HG02840 (cell line): Measurements from ENCODE around the gene OGDH.

Experiments used
- ATAC-seq: cut with Tn5 transposase; IDR thresholded peaks from one replicate; pipeline ENCODE4 v1.9.1; 2021; ENCODE audit warnings: mild to moderate bottlenecking, moderate library complexity, moderate number of reproducible peaks; ENCODE audit not compliant: unreplicated experiment, low FRiP score

The OGDH gene

GRCh38 chr7:44617225-44617890 is 10.9 kb downstream of the OGDH start:
- ATAC-seq: no peak

DNA sequence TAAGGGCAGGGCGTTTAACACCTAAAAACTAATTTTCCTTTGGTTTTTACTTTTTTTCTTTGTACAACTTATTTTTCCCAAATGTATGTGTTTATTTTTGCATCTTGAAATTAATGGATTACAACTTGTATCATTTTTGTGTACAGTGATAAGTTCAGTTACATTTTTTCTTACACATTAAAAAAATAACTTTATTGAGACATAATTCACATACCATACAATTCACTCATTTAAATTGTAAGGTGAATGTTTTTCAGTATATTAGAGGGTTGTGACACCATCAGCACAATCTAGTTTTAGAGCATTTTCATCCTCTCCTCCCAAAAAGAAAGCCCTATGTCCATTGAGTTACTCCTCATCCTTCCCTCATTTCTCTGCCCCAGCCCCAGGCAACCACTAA is 11.6 kb downstream of the OGDH start:
- no peak for ATAC-seq

- ATAC-seq: no peak
These were observed 12.3 kb downstream of the OGDH start for GRCh38 chr7:44618753-44619152.

- no peak for ATAC-seq
These were observed 14.8 kb downstream of the OGDH start for GRCh38 chr7:44621034-44621749.

DNA sequence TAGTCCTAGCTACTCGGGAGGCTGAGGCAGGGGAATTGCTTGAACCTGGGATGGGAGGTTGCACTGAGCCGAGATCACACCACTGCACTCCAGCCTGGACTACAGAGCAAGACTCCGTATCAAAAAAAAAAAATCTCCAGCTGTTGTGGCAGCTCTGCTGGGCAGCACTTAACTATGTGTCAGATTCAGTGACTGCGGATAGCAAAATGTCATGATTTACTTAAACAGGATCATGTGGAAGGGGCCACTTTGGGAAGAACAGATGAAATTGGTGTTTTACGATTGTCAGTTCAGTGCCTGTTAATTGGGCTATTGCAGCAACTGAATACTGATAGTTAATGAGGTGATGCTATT is 15.3 kb downstream of the OGDH start:
- no peak for ATAC-seq

DNA sequence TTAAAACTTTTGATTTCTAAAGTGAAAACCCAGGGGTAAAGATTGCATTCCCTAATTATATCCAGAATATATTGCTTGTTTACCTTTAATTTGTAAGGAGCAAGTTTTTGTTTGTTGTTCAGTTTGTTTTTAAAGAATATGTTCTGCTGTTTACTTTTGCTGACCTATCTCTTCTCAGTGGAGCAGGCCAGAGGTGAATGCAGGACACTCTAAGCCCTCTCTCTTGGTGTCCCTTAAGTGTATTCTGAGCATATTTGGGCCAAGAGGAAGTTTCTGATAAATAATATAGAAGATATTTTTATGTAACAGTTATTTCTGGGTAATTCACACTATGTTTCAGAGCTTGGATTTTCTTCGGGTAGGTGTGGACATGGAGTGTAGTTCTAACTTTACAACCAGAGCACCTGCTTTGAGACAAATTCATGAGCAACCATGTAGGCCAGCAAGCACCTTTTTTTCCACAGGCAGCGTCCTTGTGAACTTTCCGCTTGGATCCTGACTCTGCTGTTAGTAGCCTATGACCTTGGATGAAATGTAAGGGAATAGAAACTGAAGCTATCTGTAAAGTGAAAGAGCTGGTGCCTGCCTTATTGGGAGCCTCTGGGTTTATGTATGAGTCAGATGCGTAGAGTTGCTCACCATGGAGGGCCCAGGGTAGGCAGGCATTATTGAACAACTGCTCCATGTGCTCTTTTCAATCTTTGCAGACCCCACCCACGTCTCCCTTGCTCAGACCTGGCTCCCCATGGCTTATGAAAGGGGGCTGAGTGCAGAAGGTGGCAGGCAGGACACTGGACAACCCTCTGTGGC is 16.1 kb downstream of the OGDH start:
- peak; percentile 52 for ATAC-seq

DNA sequence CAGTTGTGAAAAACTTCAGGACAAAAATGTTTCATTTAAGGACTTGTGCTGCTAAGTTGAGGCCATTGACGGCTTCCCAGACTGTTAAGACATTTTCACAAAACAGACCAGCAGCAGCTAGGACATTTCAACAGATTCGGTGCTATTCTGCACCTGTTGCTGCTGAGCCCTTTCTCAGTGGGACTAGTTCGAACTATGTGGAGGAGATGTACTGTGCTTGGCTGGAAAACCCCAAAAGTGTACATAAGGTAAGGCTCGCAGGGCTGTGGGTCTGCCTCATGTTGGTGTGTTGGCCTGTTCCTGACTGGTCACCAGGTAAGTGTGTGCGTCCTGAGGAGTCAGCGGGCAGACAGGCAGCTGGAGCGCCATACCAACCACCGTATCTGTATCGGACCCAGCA is 17.9 kb downstream of the OGDH start:
- no peak for ATAC-seq

DNA sequence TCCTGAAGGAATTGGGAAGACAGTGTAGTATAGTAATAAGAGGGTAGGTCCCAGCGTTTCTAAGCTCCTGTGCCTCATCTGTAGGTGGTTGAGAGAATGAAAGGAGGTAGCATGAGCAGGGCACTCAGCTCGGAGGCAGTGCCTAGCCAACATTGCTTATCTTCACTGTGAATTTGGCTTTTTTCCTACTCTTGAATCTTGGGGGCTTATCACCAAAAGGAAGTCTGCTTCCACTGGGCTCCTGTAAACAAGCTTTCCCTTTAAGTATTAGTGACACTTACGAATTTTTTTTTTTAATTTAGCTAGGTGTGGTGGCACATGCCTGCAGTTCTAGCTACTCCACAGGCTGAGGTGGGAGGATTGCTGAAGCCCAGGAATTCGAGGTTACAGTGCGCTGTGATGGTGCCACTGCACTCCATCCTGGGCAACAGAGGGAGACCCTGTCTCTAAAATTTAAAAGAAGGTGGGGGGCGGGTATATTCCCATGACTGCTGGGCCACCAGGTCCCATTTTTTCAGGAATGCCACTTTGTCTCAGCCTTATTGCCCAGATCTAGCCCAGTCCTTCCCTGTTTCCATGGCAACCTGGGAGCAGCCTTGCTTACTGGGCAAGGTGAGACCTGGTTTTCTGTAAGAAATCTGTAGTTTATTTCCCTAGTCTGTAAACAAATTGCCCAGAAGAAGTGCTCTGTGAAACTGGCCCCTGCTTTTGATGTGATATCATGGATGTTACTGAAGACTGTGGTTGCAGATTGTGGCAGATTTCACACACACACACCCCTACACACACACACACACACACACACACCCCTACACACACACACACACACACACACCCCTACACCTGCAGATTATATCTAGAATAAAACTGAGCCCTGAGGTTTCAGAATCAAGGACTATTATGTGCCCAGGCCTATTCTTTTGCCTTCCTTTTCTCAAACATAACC is 19.4 kb downstream of the OGDH start:
- ATAC-seq: no peak

- no peak for ATAC-seq
These were observed 20.2 kb downstream of the OGDH start for GRCh38 chr7:44626620-44627019.

DNA sequence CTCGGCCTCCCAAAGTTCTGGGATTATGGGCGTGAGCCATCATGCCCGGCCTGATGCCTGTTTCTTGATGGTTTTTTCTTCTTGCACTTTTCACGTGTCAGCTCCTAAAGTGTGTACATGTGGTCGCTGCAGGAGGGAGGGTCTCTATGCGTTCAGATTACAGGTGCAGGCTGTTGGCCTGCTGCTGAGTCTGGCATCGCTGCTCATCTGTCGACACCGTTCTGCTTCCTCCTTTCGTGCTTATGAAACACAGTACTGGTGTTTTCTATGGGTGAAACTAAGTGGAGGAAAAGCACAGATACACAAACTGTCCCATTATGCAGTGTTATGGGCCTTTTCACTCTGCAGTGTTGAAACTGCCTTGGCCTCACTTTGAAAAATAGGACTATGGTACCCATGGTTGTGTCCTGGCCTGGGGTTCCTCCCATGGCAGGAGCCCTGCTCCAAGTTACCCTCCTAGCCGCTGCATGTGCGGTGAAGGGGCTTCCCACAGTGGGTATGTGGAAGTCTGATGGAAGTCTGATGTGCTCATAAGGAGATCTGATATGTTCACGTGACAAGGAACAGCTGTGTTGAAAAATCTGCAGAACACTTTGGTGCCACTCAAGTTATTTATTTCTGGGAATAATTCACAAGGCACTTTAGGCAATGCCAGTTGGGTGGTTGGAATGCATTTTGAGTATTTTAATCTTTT is 23.5 kb downstream of the OGDH start:
- ATAC-seq: no peak

GRCh38 chr7:44630792-44631457 is 24.5 kb downstream of the OGDH start:
- no peak for ATAC-seq

DNA sequence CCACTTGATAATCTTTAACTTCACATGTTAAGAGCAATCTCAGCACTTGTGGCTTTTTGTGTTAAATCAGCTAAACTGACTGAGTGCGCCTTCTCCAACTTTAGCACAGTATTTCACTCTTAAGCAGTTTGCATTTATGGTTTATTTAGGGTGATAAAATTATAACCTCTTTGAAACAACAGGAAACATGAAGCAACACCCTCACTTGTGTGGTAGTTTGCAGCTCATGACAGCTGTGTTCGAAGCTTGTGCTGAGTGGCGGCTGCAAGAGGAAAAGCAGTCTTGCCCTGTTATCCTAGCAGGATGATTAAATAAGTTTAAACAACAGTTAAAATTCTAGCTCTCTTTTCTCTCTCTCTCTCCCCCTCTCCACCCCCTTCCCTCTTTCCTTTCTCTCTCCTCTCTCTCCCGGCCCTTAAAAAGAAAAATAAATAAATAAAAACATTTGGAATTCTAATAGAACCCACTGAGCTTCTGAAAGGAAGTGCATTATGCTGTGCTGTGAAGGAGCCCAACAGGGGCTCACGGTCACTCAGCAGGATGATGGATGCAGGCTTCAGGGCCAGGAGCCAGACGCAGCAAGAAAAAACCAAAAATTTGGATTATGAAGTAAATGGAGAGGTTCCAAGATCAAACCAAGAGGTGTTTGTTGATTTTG is 25.2 kb downstream of the OGDH start:
- no peak for ATAC-seq

DNA sequence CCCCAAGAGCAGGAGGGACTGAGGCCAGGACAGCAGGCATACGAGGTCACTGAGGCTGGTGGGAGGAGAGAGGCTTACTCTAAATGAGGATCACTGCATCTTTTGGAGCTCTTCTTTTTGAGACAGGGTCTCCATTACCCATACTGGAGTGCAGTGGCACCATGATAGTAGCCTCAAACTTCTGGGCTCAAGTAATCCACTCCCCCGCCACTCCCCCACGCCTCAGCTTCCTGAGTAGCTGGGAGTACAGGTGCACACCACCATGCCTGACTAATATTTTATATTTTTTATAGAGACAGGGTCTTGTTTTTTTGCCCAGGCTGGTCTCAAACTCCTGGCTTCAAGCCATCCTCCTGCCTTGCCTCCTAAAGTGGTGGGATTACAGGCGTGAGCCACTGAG is 25.8 kb downstream of the OGDH start:
- ATAC-seq: no peak

GRCh38 chr7:44633254-44634186 is 27.1 kb downstream of the OGDH start:
- peak; percentile 66 for ATAC-seq

- ATAC-seq: no peak
These were observed 27.9 kb downstream of the OGDH start for GRCh38 chr7:44634187-44634838.

- ATAC-seq: no peak
These were observed 28.6 kb downstream of the OGDH start for GRCh38 chr7:44634839-44635591.
